ENCODE results near the gene ANTXRL. TPM values are rescaled to one million over a fixed set of nuclear protein-coding genes. Genes with fewer than 3 reads are reported as not detected.

The ANTXRL gene
- polyA plus RNA-seq, 2 of the 4 experiments (the other 2 are of a cell fraction): 0.13 to 0.26 TPM

DNA sequence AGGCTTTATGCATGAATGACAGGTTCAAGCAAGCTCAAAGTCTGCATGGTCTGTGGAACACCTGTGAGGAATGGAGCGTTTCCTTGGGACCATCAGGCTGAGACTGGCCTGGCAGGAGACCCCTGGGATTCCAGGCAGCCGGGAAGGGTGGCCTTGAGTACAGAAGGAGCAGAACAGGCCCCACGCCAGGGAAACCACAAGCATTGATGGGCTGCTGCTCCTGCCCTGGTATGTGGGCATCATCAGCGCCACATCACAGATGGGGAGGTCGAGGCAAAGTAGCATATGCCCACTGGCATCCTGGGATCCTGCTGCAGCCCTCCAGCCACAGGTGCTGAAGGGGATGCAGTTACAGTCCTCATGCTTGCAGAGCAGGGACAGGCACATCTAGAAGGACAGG, 40.9 kb downstream of the ANTXRL start:
- CTCF ChIA-PET: interaction anchor here (1.2 kb wide), 1 partner anchor 99 kb away, joined by 3 read pairs; no protein-coding TSS in a partner anchor
- FAIRE-seq (no peak), DNase-seq (ENCODE audit: low read depth in 1 of 2, low spot score in 1 of 2) (no peak), ATAC-seq (no peak)
- WGBS (ENCODE audit: missing lambda C conversion rate): 71% methylated on average over 5 of the region's 5 CpGs
- H3K9me3 ChIP-seq: no peaks in the 10 kb centered on the region
- TF ChIP-seq RAD21 (conservative IDR thresholded peaks at IDR 0.05 in 1 of 2, IDR thresholded peaks at IDR 0.05 in 1 of 2) (no peak), CTCF (IDR thresholded peaks at IDR 0.05) (no peak), CHD4 (IDR thresholded peaks at IDR 0.05; ENCODE audit: borderline replicate concordance) (no peak), RARB (CRISPR knock-in tag; IDR thresholded peaks at IDR 0.05) (no peak)
- H3K4me2 ChIP-seq: no peak overlapping the region
- H3K27ac ChIP-seq: no peak overlapping the region
- H3K4me3 ChIP-seq: no peak overlapping the region
- H3K4me1 ChIP-seq: peaks cover 24% of the 10 kb centered on the region
- POLR2A ChIA-PET: no interaction called here

DNA sequence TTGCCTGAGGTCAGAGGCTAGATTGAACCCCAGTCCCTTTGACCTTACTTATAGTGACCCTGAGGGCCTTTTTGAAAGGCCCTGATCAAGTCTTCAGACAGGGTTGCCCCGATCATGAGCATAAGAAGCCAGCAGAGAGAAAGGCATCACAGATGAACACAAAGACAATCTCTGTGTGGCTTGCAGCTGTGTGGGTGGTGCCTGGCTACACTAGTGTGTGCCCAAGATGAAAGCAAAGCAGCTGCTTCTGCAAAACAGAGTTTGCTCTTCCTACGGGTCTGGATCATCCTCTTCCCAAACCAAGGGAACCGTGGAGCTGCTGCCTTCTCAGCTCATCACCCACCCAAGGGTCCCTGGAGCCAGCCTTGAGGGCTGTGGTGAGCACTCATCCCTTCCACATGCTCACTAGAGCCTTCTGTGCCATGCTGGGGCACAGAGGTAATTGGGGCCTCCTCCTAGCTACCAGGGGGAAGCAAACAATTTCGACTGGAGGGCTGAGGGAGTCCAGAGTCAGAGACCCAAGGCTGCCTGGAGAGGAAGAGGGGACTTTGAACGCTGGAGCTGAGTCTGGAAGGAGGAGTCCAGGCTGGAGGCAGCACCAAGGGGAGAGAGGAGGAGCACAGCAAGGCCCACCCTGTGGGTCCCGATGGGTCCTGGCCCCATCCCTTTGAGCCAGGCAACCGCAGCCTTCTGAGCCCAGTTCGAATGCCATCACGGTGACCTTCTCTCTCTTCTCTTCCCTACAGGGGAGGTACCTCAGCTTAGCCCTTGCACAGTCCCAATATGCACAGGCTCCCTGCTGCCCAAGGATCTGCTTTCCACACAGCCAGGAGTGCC, 42.3 kb downstream of the ANTXRL start:
- Histone ChIP-seq H3K4me2 (no peak overlapping the region), H3K4me1 (peaks cover 24% of the 10 kb centered on the region), H3K9me3 (no peaks in the 10 kb centered on the region), H3K4me3 (no peak overlapping the region), H3K27ac (peak overlapping the region in 1 of 2 experiments; percentile 11; a peak in 2 of 6 replicates)
- 77% methylated on average over 9 of the region's 9 CpGs for WGBS (ENCODE audit: missing lambda C conversion rate)
- ChIA-PET CTCF (interaction anchor here (1.1 to 1.4 kb wide), 2 partner anchors 100 kb away, joined by 4 read pairs; no protein-coding TSS in a partner anchor), POLR2A (no interaction called here)
- DNase-seq (ENCODE audit: low read depth in 1 of 2, low spot score in 1 of 2) (no peak), FAIRE-seq (no peak), ATAC-seq (peak; percentile 36 to 40; a peak in 4 of 6 replicates)
- no peak for TF ChIP-seq HOXB5 (CRISPR knock-in tag; IDR thresholded peaks at IDR 0.05)
- TF ChIP-seq EHF (CRISPR knock-in tag; IDR thresholded peaks at IDR 0.05): no peak
- no peak for TF ChIP-seq HMGXB4 (CRISPR knock-in tag; IDR thresholded peaks at IDR 0.05; ENCODE audit: borderline replicate concordance)

- WGBS (ENCODE audit: missing lambda C conversion rate): 77% methylated on average over 5 of the region's 8 CpGs
- CTCF ChIA-PET: interaction anchor here (1.1 kb wide), 1 partner anchor 101 kb away, joined by 4 read pairs; no protein-coding TSS in a partner anchor
- peak; percentile 37 to 63; a peak in 3 of 6 replicates for ATAC-seq
- TF ChIP-seq, protein P1, sequence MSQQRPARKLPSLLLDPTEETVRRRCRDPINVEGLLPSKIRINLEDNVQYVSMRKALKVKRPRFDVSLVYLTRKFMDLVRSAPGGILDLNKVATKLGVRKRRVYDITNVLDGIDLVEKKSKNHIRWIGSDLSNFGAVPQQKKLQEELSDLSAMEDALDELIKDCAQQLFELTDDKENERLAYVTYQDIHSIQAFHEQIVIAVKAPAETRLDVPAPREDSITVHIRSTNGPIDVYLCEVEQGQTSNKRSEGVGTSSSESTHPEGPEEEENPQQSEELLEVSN (IDR thresholded peaks at IDR 0.05; ENCODE audit: borderline replicate concordance, low read depth): no peak
- no peak for TF ChIP-seq TFCP2L1 (CRISPR knock-in tag; IDR thresholded peaks at IDR 0.05)
- TF ChIP-seq MAZ (IDR thresholded peaks at IDR 0.05; ENCODE audit: borderline replicate concordance, low read depth, low read length): no peak
- TF ChIP-seq, protein P2, sequence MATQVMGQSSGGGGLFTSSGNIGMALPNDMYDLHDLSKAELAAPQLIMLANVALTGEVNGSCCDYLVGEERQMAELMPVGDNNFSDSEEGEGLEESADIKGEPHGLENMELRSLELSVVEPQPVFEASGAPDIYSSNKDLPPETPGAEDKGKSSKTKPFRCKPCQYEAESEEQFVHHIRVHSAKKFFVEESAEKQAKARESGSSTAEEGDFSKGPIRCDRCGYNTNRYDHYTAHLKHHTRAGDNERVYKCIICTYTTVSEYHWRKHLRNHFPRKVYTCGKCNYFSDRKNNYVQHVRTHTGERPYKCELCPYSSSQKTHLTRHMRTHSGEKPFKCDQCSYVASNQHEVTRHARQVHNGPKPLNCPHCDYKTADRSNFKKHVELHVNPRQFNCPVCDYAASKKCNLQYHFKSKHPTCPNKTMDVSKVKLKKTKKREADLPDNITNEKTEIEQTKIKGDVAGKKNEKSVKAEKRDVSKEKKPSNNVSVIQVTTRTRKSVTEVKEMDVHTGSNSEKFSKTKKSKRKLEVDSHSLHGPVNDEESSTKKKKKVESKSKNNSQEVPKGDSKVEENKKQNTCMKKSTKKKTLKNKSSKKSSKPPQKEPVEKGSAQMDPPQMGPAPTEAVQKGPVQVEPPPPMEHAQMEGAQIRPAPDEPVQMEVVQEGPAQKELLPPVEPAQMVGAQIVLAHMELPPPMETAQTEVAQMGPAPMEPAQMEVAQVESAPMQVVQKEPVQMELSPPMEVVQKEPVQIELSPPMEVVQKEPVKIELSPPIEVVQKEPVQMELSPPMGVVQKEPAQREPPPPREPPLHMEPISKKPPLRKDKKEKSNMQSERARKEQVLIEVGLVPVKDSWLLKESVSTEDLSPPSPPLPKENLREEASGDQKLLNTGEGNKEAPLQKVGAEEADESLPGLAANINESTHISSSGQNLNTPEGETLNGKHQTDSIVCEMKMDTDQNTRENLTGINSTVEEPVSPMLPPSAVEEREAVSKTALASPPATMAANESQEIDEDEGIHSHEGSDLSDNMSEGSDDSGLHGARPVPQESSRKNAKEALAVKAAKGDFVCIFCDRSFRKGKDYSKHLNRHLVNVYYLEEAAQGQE (IDR thresholded peaks at IDR 0.05): no peak
- no peak for TF ChIP-seq RNF2 (IDR thresholded peaks at IDR 0.05; ENCODE audit: borderline replicate concordance, low read depth)
- TF ChIP-seq HMGXB4 (CRISPR knock-in tag; IDR thresholded peaks at IDR 0.05; ENCODE audit: borderline replicate concordance): no peak
- no peak for TF ChIP-seq POLR2A (IDR thresholded peaks at IDR 0.05; ENCODE audit: low read length)
- no peak for TF ChIP-seq EHF (CRISPR knock-in tag; IDR thresholded peaks at IDR 0.05)
- no peak for TF ChIP-seq JUNB (IDR thresholded peaks at IDR 0.05)
- TF ChIP-seq ESRRA (IDR thresholded peaks at IDR 0.05; ENCODE audit: borderline replicate concordance, low read length): no peak
- no peak for TF ChIP-seq MYC (IDR thresholded peaks at IDR 0.05; ENCODE audit: borderline replicate concordance, low read length)
- TF ChIP-seq RAD21 (conservative IDR thresholded peaks at IDR 0.05 in 1 of 2, IDR thresholded peaks at IDR 0.05 in 1 of 2): no peak
- TF ChIP-seq POLR2AphosphoS2 (conservative IDR thresholded peaks at IDR 0.05; ENCODE audit: low read length): no peak
- TF ChIP-seq, protein P3, sequence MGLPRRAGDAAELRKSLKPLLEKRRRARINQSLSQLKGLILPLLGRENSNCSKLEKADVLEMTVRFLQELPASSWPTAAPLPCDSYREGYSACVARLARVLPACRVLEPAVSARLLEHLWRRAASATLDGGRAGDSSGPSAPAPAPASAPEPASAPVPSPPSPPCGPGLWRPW (IDR thresholded peaks at IDR 0.05): no peak
- no peak for TF ChIP-seq SMC3 (IDR thresholded peaks at IDR 0.05)
- TF ChIP-seq CBX2 (IDR thresholded peaks at IDR 0.05; ENCODE audit: borderline replicate concordance, low read depth): no peak
- no peak for TF ChIP-seq ZNF302 (CRISPR knock-in tag; IDR thresholded peaks at IDR 0.05)
Measured at GRCh38 chr10:46329690-46330016, 42.9 kb downstream of the ANTXRL start.

More at GRCh38 chr10:46329690-46330016, 42.9 kb downstream of the ANTXRL start:
- Histone ChIP-seq H3K9me3 (no peaks in the 10 kb centered on the region), H3K4me3 (no peak overlapping the region), H3K4me1 (peaks cover 24% of the 10 kb centered on the region), H3K4me2 (no peak overlapping the region), H3K27ac (peak overlapping the region in 1 of 2 experiments; percentile 11; a peak in 2 of 6 replicates)
- DNase-seq (ENCODE audit: low read depth in 1 of 2, low spot score in 1 of 2) (no peak), FAIRE-seq (no peak)
- POLR2A ChIA-PET: no interaction called here
